GM12892 (cell line): ENCODE measurements around the gene HTR3B.

ENCODE experiments used
- DNase-seq: peaks from one replicate; pipeline ENCODE4 v3.0.0; 2011; ENCODE audit not compliant: insufficient read length
- FAIRE-seq: peaks from 2 replicates; lab custom pipeline; 2011; peaks lifted over from hg19 to GRCh38; lab: Jason Lieb, UNC
- POLR2A ChIP-seq: IDR thresholded peaks from 2 replicates; pipeline ENCODE4 v1.6.1; 2011; ENCODE audit warnings: low read depth, low read length, control low read depth
- POLR2AphosphoS5 ChIP-seq: IDR thresholded peaks from 2 replicates; pipeline ENCODE4 v1.6.1; 2011; ENCODE audit warnings: low read depth, low read length, control low read depth
- TAF1 ChIP-seq: IDR thresholded peaks from 2 replicates; pipeline ENCODE4 v1.6.1; 2011; ENCODE audit warnings: low read depth, mild to moderate bottlenecking, control low read depth, low read length, borderline replicate concordance

Gene HTR3B

DNA sequence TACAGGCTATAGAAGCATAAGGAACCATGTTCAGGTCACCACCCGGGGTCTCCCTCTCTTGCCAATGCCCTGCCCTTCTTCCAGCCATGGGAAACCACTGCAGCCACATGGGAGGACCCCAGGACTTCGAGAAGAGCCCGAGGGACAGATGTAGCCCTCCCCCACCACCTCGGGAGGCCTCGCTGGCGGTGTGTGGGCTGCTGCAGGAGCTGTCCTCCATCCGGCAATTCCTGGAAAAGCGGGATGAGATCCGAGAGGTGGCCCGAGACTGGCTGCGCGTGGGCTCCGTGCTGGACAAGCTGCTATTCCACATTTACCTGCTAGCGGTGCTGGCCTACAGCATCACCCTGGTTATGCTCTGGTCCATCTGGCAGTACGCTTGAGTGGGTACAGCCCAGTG is 84.8 kb downstream of the HTR3B start:
- FAIRE-seq: no peak
- TF ChIP-seq POLR2AphosphoS5 (no peak), POLR2A (no peak), TAF1 (no peak)
- no peak for DNase-seq

DNA sequence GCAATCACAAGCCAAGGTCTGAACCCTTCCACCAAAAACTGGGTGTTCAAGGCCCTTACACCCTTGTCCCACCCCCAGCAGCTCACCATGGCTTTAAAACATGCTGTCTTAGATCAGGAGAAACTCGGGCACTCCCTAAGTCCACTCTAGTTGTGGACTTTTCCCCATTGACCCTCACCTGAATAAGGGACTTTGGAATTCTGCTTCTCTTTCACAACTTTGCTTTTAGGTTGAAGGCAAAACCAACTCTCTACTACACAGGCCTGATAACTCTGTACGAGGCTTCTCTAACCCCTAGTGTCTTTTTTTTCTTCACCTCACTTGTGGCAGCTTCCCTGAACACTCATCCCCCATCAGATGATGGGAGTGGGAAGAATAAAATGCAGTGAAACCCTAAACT is 85.3 kb downstream of the HTR3B start:
- FAIRE-seq (no peak), DNase-seq (no peak)
- TF ChIP-seq TAF1 (no peak), POLR2A (no peak), POLR2AphosphoS5 (no peak)

DNA sequence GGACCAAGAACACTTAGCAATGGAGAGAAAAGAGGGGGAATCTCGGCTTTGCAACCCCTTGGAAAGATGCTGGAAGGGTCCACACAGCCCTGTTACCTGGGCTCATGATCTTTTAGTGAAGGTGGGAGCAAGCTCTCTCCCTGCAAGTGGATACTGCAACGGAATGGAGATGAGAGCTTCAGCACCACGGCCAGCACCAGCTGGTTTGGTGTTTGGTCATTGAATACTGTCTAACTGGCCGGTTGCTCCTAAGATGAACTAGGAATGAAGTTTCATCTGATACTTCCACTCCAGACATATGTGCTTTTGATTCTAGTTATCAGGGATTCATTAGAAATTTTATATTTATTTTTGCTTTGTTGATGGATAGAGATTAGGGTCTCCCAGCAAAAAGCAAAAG is 86.6 kb downstream of the HTR3B start:
- FAIRE-seq: no peak
- DNase-seq: no peak
- no peak for TF ChIP-seq POLR2A
- TF ChIP-seq POLR2AphosphoS5: no peak

GRCh38 chr11:113991718-113992458 is 87.3 kb downstream of the HTR3B start:
- FAIRE-seq (no peak), DNase-seq (no peak)
- TF ChIP-seq TAF1: no peak

DNA sequence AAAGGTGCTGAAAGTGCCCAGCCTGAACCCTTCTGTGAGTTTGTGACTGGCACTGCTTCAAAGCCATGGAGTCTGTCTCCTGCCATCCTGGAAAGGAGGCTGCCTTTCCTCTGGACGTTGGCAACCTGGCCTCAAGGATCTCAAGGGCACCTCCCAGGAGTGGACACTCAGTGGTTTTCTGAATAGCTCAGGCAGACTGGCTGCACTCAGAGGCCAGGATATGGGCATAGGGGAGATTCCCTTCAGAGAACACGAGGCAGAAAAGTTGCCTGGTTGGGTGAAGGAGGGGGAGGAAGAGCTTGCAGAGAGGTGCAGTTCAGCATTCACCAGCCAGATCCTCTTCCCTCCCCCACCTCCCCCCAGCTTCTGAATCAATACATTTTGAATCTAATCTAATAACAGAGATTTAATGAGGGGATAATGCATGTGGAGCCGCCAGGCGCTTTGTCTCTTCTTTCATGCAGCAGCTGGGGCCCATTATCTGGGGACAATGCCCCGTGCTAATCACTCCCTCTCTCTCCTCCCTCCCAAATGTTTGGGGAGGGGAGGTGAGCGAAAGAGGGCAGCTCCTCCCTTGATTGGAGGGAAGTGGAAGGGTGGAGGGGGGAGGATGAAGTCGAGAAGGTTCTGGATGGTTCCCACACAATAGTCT is 88.0 kb downstream of the HTR3B start:
- TF ChIP-seq POLR2AphosphoS5 (no peak), TAF1 (no peak), POLR2A (no peak)
- DNase-seq: no peak
- no peak for FAIRE-seq

GRCh38 chr11:113994077-113994954 is 89.7 kb downstream of the HTR3B start:
- no peak for TF ChIP-seq POLR2A
- no peak for TF ChIP-seq POLR2AphosphoS5
- no peak for TF ChIP-seq TAF1
- DNase-seq (no peak), FAIRE-seq (peak; percentile 70)
